ENCODE measurements around the gene TENM3.

TENM3 gene

DNA sequence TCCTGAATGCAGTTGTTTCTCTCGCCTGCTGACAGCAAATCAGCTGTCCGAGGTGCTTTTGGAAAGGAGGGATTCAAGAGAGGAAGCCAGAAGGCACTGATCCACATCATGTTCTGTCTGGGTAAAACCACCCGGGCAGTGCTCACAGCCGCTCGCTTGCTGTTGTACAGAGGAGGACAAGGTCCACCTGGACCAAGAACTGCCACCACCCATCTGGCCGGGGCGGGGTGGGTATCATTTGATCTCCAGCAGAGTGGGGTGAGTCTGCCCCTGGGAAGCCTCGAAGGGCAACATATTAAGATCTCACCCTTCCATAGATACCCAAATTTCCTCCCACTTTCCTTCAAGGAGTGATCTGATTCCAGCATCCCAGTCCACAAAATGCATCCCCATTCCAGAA, 560.9 kb downstream of the TENM3 start (continued):
- TF ChIP-seq CREB5 (CRISPR knock-in tag; IDR thresholded peaks at IDR 0.05; ENCODE audit: low read depth), result no peak

DNA sequence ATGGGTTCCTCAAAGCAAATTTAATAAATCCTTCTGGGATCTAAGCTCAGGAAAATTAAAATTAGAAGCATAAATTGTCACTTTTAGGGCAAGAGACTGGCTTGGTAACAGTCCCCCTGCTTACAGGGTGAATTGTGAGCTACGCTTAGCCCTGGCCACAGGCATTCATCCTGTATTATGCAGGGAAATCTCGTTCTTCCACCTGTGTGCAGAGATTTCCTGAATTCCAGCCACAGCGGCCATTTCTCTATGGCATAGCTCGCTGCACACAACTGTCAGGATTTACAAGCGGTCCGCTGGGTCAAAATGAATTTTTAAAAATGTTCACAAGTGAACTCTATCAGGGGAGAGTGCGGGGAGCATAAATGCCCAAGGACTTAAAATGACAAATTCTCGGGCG, 562.1 kb downstream of the TENM3 start:
- ATAC-seq, result no peak
- TF ChIP-seq CREB5 (CRISPR knock-in tag; IDR thresholded peaks at IDR 0.05; ENCODE audit: low read depth) (no peak), GLIS3 (CRISPR knock-in tag; IDR thresholded peaks at IDR 0.05) (no peak), ISL1 (CRISPR knock-in tag; IDR thresholded peaks at IDR 0.05) (no peak), OSR1 (CRISPR knock-in tag; IDR thresholded peaks at IDR 0.05) (no peak), ZNF8 (CRISPR knock-in tag; IDR thresholded peaks at IDR 0.05) (no peak), ESRRG (CRISPR knock-in tag; IDR thresholded peaks at IDR 0.05) (no peak), CSDC2 (CRISPR knock-in tag; IDR thresholded peaks at IDR 0.05) (no peak), RARB (CRISPR knock-in tag; IDR thresholded peaks at IDR 0.05) (no peak), BACH2 (CRISPR knock-in tag; IDR thresholded peaks at IDR 0.05; ENCODE audit: borderline replicate concordance) (no peak), ARNTL (CRISPR knock-in tag; IDR thresholded peaks at IDR 0.05; ENCODE audit: borderline replicate concordance, low read depth) (no peak), SNAI2 (CRISPR knock-in tag; IDR thresholded peaks at IDR 0.05) (no peak), ZFP30 (CRISPR knock-in tag; IDR thresholded peaks at IDR 0.05) (no peak), TSHZ2 (CRISPR knock-in tag; IDR thresholded peaks at IDR 0.05) (no peak), POU6F1 (CRISPR knock-in tag; IDR thresholded peaks at IDR 0.05; ENCODE audit: borderline replicate concordance, low read depth) (no peak), TCF4 (CRISPR knock-in tag; IDR thresholded peaks at IDR 0.05; ENCODE audit: borderline replicate concordance) (no peak), PATZ1 (CRISPR knock-in tag; IDR thresholded peaks at IDR 0.05; ENCODE audit: borderline replicate concordance) (no peak), ZC3H10 (CRISPR knock-in tag; IDR thresholded peaks at IDR 0.05) (no peak), ZNF565 (CRISPR knock-in tag; conservative IDR thresholded peaks at IDR 0.05; ENCODE audit: low read depth) (no peak)
- TF ChIP-seq, protein P1, sequence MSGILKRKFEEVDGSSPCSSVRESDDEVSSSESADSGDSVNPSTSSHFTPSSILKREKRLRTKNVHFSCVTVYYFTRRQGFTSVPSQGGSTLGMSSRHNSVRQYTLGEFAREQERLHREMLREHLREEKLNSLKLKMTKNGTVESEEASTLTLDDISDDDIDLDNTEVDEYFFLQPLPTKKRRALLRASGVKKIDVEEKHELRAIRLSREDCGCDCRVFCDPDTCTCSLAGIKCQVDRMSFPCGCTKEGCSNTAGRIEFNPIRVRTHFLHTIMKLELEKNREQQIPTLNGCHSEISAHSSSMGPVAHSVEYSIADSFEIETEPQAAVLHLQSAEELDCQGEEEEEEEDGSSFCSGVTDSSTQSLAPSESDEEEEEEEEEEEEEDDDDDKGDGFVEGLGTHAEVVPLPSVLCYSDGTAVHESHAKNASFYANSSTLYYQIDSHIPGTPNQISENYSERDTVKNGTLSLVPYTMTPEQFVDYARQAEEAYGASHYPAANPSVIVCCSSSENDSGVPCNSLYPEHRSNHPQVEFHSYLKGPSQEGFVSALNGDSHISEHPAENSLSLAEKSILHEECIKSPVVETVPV (CRISPR knock-in tag; IDR thresholded peaks at IDR 0.05), result no peak

DNA sequence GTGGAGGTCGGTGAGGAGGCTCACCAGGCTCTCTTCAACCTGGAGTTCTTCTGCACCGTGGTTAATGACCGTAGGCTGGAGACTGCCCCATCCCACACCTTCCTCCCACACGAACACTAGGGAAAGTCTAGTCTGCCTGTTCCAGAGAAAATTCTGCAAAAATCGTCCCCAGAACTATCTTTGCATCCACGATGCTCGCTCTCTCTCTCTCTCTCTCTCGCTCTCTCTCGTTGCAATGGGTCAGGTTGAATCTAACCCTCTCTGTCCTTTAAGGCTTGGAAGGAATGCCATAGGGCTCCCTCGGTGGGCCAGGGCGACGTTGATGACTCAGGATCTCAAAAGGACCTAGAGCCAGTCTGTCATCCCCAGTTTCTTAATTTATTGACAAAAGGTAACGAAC, 562.5 kb downstream of the TENM3 start:
- no peak for ATAC-seq
- TF ChIP-seq TOX (CRISPR knock-in tag; IDR thresholded peaks at IDR 0.05; ENCODE audit: borderline replicate concordance) (no peak), OSR1 (CRISPR knock-in tag; IDR thresholded peaks at IDR 0.05) (no peak), ISL1 (CRISPR knock-in tag; IDR thresholded peaks at IDR 0.05) (no peak), ZNF8 (CRISPR knock-in tag; IDR thresholded peaks at IDR 0.05) (no peak), ZFP3 (CRISPR knock-in tag; IDR thresholded peaks at IDR 0.05) (no peak), POU6F1 (CRISPR knock-in tag; IDR thresholded peaks at IDR 0.05; ENCODE audit: borderline replicate concordance, low read depth) (no peak), CREB5 (CRISPR knock-in tag; IDR thresholded peaks at IDR 0.05; ENCODE audit: low read depth) (no peak), SNAI2 (CRISPR knock-in tag; IDR thresholded peaks at IDR 0.05) (no peak), PPARA (CRISPR knock-in tag; IDR thresholded peaks at IDR 0.05; ENCODE audit: borderline replicate concordance) (no peak), ARNTL (CRISPR knock-in tag; IDR thresholded peaks at IDR 0.05; ENCODE audit: borderline replicate concordance, low read depth) (no peak)
